SKM-1 treated with dmso at 0.1 percent for 144 hours (cell line): Measurements from ENCODE around the gene PPM1M.

Source experiments
- DNase-seq: peaks from one replicate; lab custom pipeline; 2025; ENCODE audit not compliant: unreplicated experiment; lab: John Stamatoyannopoulos, UW

PPM1M gene

GRCh38 chr3:52294320-52295150, 49.0 kb downstream of the PPM1M start:
- no peak for DNase-seq

- DNase-seq: no peak
These were observed 50.2 kb downstream of the PPM1M start for GRCh38 chr3:52295671-52296208.

- no peak for DNase-seq
These were observed 51.9 kb downstream of the PPM1M start for GRCh38 chr3:52297242-52298148.

GRCh38 chr3:52298149-52299098, 52.9 kb downstream of the PPM1M start:
- DNase-seq: no peak

GRCh38 chr3:52299247-52299878, 53.8 kb downstream of the PPM1M start:
- DNase-seq: no peak
